HepG2 (cell line): ENCODE data around the gene TAF4B. TPM values are rescaled to one million over a fixed set of nuclear protein-coding genes. Genes with fewer than 3 reads are reported as not detected.

Experiments
- ATAC-seq: fragments of 200-7000 bp; cut with Tn5 transposase; 3 replicates; pipeline ENCODE4 v1.9.1; 2020; ENCODE audit warnings: mild to moderate bottlenecking, moderate library complexity
- BruUV-seq: library from RNA; stranded (reverse); fragments of 400-500 nt; replicated peaks from 2 replicates; lab custom pipeline; 2021; lab: Mats Ljungman, UMichigan
- CTCF ChIA-PET: fragments of 300-600 bp; formaldehyde crosslinking; extraction: SDS; loops from one replicate; lab custom pipeline; 2021; ENCODE audit warnings: low total read pairs, inconsistent platforms, low intra/inter-chr PET ratio; lab: Yijun Ruan, JAX
- POLR2A ChIA-PET: fragments of 350-600 bp; sonication (Branson Sonifier 250); formaldehyde crosslinking; loops from one replicate; lab custom pipeline; 2020; ENCODE audit warnings: antibody characterized with exemption, inconsistent platforms; lab: Yijun Ruan, JAX
- DNase-seq: peaks from one replicate; pipeline ENCODE4 v3.0.0-alpha.2; 2015; ENCODE audit warnings: low spot score
- FAIRE-seq: peaks from 3 replicates; lab custom pipeline; 2011; peaks lifted over from hg19 to GRCh38; lab: Jason Lieb, UNC
- H2AFZ ChIP-seq: one replicate; pipeline ENCODE4 v1.6.1; 2011; ENCODE audit warnings: low read length, inconsistent platforms
- H3K27ac ChIP-seq: fragments of 300-600 bp; 3 replicates; pipeline ENCODE4 v1.8.0; 2011; ENCODE audit warnings: mixed run types, mild to moderate bottlenecking, mixed read lengths, low read length, inconsistent platforms; ENCODE audit not compliant: insufficient read depth; ENCODE audit errors: extremely low read length
- H3K27me3 ChIP-seq, 2 experiments: fragments of 200-600 bp in 1 of 2; 2 replicates in 1 of 2; 3 replicates in 1 of 2; pipeline versions ENCODE4 v1.6.0 to v1.8.0; 2011; ENCODE audit warnings: low read length in 2 of 2, mild to moderate bottlenecking in 2 of 2, moderate library complexity in 2 of 2, inconsistent platforms in 1 of 2; ENCODE audit not compliant: insufficient read depth in 2 of 2, control insufficient read depth in 1 of 2
- H3K36me3 ChIP-seq, 2 experiments: fragments of 200-600 bp in 1 of 2; replicated peaks in 1 of 2; 2 replicates in 1 of 2; 3 replicates in 1 of 2; pipeline versions ENCODE4 v1.5.1 to v1.8.0; 2011; ENCODE audit warnings: low read length in 2 of 2, inconsistent platforms in 1 of 2; ENCODE audit not compliant: insufficient read depth in 2 of 2, control insufficient read depth in 1 of 2
- H3K4me1 ChIP-seq: 2 replicates; pipeline ENCODE4 v1.5.1; 2012; ENCODE audit warnings: low read length, inconsistent platforms; ENCODE audit not compliant: insufficient read depth
- H3K4me2 ChIP-seq: 2 replicates; pipeline ENCODE4 v1.6.0; 2011; ENCODE audit warnings: low read depth, low read length, inconsistent platforms
- H3K4me3 ChIP-seq, 3 experiments: fragments of 200-600 bp in 1 of 3; sonication (generic), shearing (Covaris generic) in 1 of 3; replicated peaks in 1 of 3; 2 replicates each; pipeline ENCODE4 v1.5.1; 2011 to 2016; ENCODE audit warnings: low read length in 3 of 3, inconsistent platforms in 2 of 3, low read depth in 2 of 3, mild to moderate bottlenecking in 2 of 3, control low read depth in 1 of 3, mixed read lengths in 1 of 3; ENCODE audit not compliant: insufficient read depth in 1 of 3
- H3K79me2 ChIP-seq: one replicate; pipeline ENCODE4 v1.6.1; 2011; ENCODE audit warnings: low read length, inconsistent platforms; ENCODE audit not compliant: insufficient read depth
- H3K9ac ChIP-seq: 2 replicates; pipeline ENCODE4 v1.6.0; 2011; ENCODE audit warnings: mild to moderate bottlenecking, low read depth, low read length, inconsistent platforms; ENCODE audit not compliant: insufficient read depth
- H3K9me3 ChIP-seq: 2 replicates; pipeline ENCODE4 v1.5.1; 2012; ENCODE audit warnings: mild to moderate bottlenecking, low read length
- H4K20me1 ChIP-seq: 2 replicates; pipeline ENCODE4 v1.6.0; 2011; ENCODE audit warnings: inconsistent platforms, mild to moderate bottlenecking, low read length, moderate library complexity; ENCODE audit not compliant: insufficient read depth
- KDM3A ChIP-seq: IDR thresholded peaks from 2 replicates; pipeline ENCODE4 v1.6.1; 2018; ENCODE audit warnings: low read depth, missing compliant biosample characterization
- U2AF2 ChIP-seq: fragments of 200-400 bp; formaldehyde crosslinking; IDR thresholded peaks from 2 replicates; pipeline ENCODE4 v1.6.1; 2017; ENCODE audit warnings: low read depth, mild to moderate bottlenecking, low read length
- ZFYVE20 ChIP-seq: sonication (generic); formaldehyde crosslinking; IDR thresholded peaks from 2 replicates; pipeline ENCODE4 v1.8.0; 2023; ENCODE audit warnings: low read depth, mild to moderate bottlenecking, moderate library complexity, missing genetic modification reagents, borderline replicate concordance
- ZNF205 ChIP-seq: IDR thresholded peaks from 2 replicates; pipeline ENCODE4 v1.6.1; 2018; ENCODE audit warnings: missing biosample characterization, missing genetic modification reagents
- ZNF335 ChIP-seq: sonication (generic); formaldehyde crosslinking; IDR thresholded peaks from 2 replicates; pipeline ENCODE4 v1.4.0; 2020; ENCODE audit warnings: missing genetic modification reagents
- ZNF432 ChIP-seq: sonication (generic); formaldehyde crosslinking; IDR thresholded peaks from 2 replicates; pipeline ENCODE4 v1.5.0; 2020; ENCODE audit warnings: missing genetic modification reagents, mild to moderate bottlenecking, borderline replicate concordance
- ZSCAN31 ChIP-seq: sonication (generic); formaldehyde crosslinking; IDR thresholded peaks from 2 replicates; pipeline ENCODE4 v1.5.0; 2020; ENCODE audit warnings: low read depth, mild to moderate bottlenecking, missing genetic modification reagents
- WGBS: methylation state at CpG from one replicate; pipeline ENCODE4 v1.1.6; 2017; ENCODE audit warnings: low lambda C conversion rate; 5-methylcytosine and 5-hydroxymethylcytosine counted together
- in situ Hi-C: cut with HindIII; loops from 2 replicates; pipeline ENCODE4 v1.10.0; 2017; ENCODE audit warnings: low pct_unique_long_range_greater_than_20kb; ENCODE audit not compliant: extremely low pct_ligation_motif_present
- intact Hi-C: fragments of 100-400 bp; cut with micrococcal nuclease; formaldehyde crosslinking; loops from one replicate; pipeline ENCODE4 v1.10.0; 2022; ENCODE audit not compliant: unreplicated experiment
- polyA plus RNA-seq, 8 experiments: library from polyadenylated mRNA; depleted of rRNA in 3 of 8; stranded (reverse) in 7 of 8; unstranded in 1 of 8; fragments of >200 nt; fragmentation: Illumina TruSeq in 4 of 8; extraction: Trizol in 4 of 8; gene quantifications; 2 replicates each; pipeline versions ENCODE4 v1.2.1 to v1.2.3, GENCODE V29; 2011 to 2016; ENCODE audit warnings: low read depth in 4 of 8, missing spikeins in 1 of 8, mixed read lengths in 1 of 8; ENCODE audit not compliant: insufficient read depth in 1 of 8
- total RNA-seq, 5 experiments: library from RNA; depleted of rRNA; stranded (reverse); fragments of >200 nt; fragmentation: Illumina TruSeq; extraction: Trizol; gene quantifications; 2 replicates each; pipeline ENCODE4 v1.2.3, GENCODE V29; 2016; ENCODE audit warnings: low read depth in 1 of 5
- TF ChIP-seq, protein P1 (sequence below): sonication (generic); formaldehyde crosslinking; IDR thresholded peaks from 2 replicates; pipeline ENCODE4 v1.4.0; 2020; ENCODE audit warnings: mild to moderate bottlenecking, missing genetic modification reagents
- TF ChIP-seq, protein P2 (sequence below): sonication (generic); formaldehyde crosslinking; IDR thresholded peaks from 2 replicates; pipeline ENCODE4 v1.8.1; 2022; ENCODE audit warnings: mild to moderate bottlenecking, missing genetic modification reagents
- TF ChIP-seq, protein P3 (sequence below): IDR thresholded peaks from 2 replicates; pipeline ENCODE4 v1.6.1; 2016; ENCODE audit warnings: low read depth, missing genetic modification reagents, missing compliant biosample characterization
- TF ChIP-seq, protein P4 (sequence below): sonication (generic); formaldehyde crosslinking; IDR thresholded peaks from 2 replicates; pipeline ENCODE4 v1.8.1; 2023; ENCODE audit warnings: missing genetic modification reagents, mild to moderate bottlenecking, borderline replicate concordance

Gene TAF4B
- total and polyA plus RNA-seq, 2 of the 13 experiments (the other 11 are each of a cell fraction or from before 2014, with no cell fraction given) = 2.2 to 3.8 TPM

DNA sequence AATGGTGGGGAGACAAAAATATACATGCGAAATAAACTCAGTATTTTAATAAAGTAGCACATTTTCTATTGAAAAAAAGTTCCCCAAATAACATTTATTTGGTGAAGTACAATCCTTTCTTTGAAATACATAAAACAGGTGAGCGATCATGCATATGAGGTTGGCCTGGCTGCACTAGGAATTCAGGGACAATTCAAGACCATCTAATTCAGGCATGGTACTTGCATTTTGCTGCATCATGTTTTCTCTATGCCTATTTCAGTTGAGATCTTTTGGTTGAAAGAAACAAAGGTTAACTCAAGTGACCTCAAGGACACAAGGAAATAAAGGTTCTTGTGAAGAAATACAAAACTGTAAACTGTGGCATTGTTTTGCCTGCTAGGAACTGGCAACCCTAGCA is 19.8 kb upstream of the TAF4B start (continued):
- TF ChIP-seq, protein P1, sequence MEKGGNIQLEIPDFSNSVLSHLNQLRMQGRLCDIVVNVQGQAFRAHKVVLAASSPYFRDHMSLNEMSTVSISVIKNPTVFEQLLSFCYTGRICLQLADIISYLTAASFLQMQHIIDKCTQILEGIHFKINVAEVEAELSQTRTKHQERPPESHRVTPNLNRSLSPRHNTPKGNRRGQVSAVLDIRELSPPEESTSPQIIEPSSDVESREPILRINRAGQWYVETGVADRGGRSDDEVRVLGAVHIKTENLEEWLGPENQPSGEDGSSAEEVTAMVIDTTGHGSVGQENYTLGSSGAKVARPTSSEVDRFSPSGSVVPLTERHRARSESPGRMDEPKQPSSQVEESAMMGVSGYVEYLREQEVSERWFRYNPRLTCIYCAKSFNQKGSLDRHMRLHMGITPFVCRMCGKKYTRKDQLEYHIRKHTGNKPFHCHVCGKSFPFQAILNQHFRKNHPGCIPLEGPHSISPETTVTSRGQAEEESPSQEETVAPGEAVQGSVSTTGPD (CRISPR knock-in tag) = no peak
- TF ChIP-seq ZNF432 (CRISPR knock-in tag) (no peak), KDM3A (CRISPR knock-in tag) (no peak)

DNA sequence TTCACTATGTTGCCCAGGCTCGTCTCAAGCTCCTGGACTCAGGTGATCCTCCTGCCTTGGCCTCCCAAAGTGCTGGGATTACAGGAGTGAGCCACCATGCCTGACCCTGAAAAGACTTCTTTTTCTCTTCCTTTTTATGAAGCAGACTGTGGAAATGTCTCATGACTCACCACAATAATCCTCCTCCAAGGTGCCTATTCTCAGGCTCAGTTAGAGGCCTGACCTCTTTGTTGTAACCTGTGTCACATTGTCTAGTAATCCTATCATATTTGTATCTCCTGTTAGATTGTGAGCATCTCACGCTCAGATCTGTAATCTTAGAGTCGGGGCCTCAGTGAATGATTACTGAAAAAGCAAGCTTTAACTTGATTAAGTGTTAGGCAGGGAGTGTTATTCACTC is 18.3 kb upstream of the TAF4B start:
- intact Hi-C loops = loop anchor here (10.0 kb wide), 1 partner anchor 113 kb away; the partner anchor contains the start of gene SS18
- Histone ChIP-seq H3K4me3 (no peak overlapping the region), H3K9me3 (no peaks in the 10 kb centered on the region), H3K27ac (no peak overlapping the region), H2AFZ (no peak overlapping the region), H3K27me3 (no peaks in the 10 kb centered on the region; a peak in 1 of 5 replicates), H3K4me1 (no peaks in the 10 kb centered on the region), H3K9ac (no peak overlapping the region), H4K20me1 (no peaks in the 10 kb centered on the region), H3K4me2 (no peak overlapping the region), H3K79me2 (no peaks in the 10 kb centered on the region), H3K36me3 (no peaks in the 10 kb centered on the region)
- WGBS = 0% methylated on average over 3 of the region's 3 CpGs
- no peak for FAIRE-seq
- ChIA-PET CTCF (no interaction called here), POLR2A (no interaction called here)
- no peak for TF ChIP-seq ZSCAN31 (CRISPR knock-in tag)
- TF ChIP-seq ZNF335 (CRISPR knock-in tag) = no peak
- no peak for TF ChIP-seq U2AF2
- no peak for TF ChIP-seq ZNF205 (CRISPR knock-in tag)
- no peak for TF ChIP-seq ZFYVE20 (CRISPR knock-in tag)
- TF ChIP-seq, protein P2, sequence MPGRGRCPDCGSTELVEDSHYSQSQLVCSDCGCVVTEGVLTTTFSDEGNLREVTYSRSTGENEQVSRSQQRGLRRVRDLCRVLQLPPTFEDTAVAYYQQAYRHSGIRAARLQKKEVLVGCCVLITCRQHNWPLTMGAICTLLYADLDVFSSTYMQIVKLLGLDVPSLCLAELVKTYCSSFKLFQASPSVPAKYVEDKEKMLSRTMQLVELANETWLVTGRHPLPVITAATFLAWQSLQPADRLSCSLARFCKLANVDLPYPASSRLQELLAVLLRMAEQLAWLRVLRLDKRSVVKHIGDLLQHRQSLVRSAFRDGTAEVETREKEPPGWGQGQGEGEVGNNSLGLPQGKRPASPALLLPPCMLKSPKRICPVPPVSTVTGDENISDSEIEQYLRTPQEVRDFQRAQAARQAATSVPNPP (CRISPR knock-in tag) = no peak
- TF ChIP-seq, protein P3, sequence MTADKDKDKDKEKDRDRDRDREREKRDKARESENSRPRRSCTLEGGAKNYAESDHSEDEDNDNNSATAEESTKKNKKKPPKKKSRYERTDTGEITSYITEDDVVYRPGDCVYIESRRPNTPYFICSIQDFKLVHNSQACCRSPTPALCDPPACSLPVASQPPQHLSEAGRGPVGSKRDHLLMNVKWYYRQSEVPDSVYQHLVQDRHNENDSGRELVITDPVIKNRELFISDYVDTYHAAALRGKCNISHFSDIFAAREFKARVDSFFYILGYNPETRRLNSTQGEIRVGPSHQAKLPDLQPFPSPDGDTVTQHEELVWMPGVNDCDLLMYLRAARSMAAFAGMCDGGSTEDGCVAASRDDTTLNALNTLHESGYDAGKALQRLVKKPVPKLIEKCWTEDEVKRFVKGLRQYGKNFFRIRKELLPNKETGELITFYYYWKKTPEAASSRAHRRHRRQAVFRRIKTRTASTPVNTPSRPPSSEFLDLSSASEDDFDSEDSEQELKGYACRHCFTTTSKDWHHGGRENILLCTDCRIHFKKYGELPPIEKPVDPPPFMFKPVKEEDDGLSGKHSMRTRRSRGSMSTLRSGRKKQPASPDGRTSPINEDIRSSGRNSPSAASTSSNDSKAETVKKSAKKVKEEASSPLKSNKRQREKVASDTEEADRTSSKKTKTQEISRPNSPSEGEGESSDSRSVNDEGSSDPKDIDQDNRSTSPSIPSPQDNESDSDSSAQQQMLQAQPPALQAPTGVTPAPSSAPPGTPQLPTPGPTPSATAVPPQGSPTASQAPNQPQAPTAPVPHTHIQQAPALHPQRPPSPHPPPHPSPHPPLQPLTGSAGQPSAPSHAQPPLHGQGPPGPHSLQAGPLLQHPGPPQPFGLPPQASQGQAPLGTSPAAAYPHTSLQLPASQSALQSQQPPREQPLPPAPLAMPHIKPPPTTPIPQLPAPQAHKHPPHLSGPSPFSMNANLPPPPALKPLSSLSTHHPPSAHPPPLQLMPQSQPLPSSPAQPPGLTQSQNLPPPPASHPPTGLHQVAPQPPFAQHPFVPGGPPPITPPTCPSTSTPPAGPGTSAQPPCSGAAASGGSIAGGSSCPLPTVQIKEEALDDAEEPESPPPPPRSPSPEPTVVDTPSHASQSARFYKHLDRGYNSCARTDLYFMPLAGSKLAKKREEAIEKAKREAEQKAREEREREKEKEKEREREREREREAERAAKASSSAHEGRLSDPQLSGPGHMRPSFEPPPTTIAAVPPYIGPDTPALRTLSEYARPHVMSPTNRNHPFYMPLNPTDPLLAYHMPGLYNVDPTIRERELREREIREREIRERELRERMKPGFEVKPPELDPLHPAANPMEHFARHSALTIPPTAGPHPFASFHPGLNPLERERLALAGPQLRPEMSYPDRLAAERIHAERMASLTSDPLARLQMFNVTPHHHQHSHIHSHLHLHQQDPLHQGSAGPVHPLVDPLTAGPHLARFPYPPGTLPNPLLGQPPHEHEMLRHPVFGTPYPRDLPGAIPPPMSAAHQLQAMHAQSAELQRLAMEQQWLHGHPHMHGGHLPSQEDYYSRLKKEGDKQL = no peak
- TF ChIP-seq, protein P4, sequence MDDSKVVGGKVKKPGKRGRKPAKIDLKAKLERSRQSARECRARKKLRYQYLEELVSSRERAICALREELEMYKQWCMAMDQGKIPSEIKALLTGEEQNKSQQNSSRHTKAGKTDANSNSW (CRISPR knock-in tag) = no peak
- ATAC-seq = no peak
- DNase-seq = no peak
- no TSS peak for BruUV-seq
- in situ Hi-C loops = no loop called here
